GM23338 (cell line): Measurements from ENCODE around the gene PIR. TPM values are rescaled to one million over a fixed set of nuclear protein-coding genes. Genes with fewer than 3 reads are reported as not detected.

Experiments used
- ATAC-seq: fragments of 200-7000 bp; cut with Tn5 transposase; 3 replicates; pipeline ENCODE4 v1.9.1; 2020
- DNase-seq: peaks from one replicate; pipeline ENCODE4 v3.0.0-alpha.2; 2015; ENCODE audit warnings: low spot score
- H2AFZ ChIP-seq: fragments of 200-600 bp; sonication (generic); 2 replicates; pipeline ENCODE4 v1.8.0; 2016; ENCODE audit warnings: antibody characterized with exemption, mild to moderate bottlenecking, moderate library complexity
- H3F3A ChIP-seq: fragments of 200-600 bp; sonication (generic); replicated peaks from 2 replicates; pipeline ENCODE4 v1.8.0; 2017; ENCODE audit warnings: antibody characterized with exemption, mixed run types, low read depth
- H3K27ac ChIP-seq: fragments of 200-600 bp; sonication (generic); 2 replicates; pipeline ENCODE4 v1.6.1; 2016; ENCODE audit warnings: low read depth
- H3K27me3 ChIP-seq: fragments of 200-600 bp; sonication (generic); 2 replicates; pipeline ENCODE4 v1.8.0; 2016; ENCODE audit warnings: mild to moderate bottlenecking, mixed run types, moderate library complexity; ENCODE audit not compliant: insufficient read depth
- H3K36me3 ChIP-seq: fragments of 200-600 bp; sonication (generic); 2 replicates; pipeline ENCODE4 v1.8.0; 2016; ENCODE audit warnings: mild to moderate bottlenecking; ENCODE audit not compliant: insufficient read depth
- H3K4me1 ChIP-seq: fragments of 200-600 bp; sonication (generic); 2 replicates; pipeline ENCODE4 v1.8.0; 2016; ENCODE audit warnings: mild to moderate bottlenecking, moderate library complexity; ENCODE audit not compliant: insufficient read depth
- H3K4me2 ChIP-seq: fragments of 200-600 bp; sonication (generic); 2 replicates; pipeline ENCODE4 v1.7.1; 2017; ENCODE audit warnings: mixed run types
- H3K4me3 ChIP-seq: fragments of 200-600 bp; sonication (generic); 2 replicates; pipeline ENCODE4 v1.6.1; 2016; ENCODE audit warnings: mixed run types
- H3K79me2 ChIP-seq: fragments of 200-600 bp; sonication (generic); replicated peaks from 2 replicates; pipeline ENCODE4 v1.8.0; 2017; ENCODE audit warnings: mild to moderate bottlenecking; ENCODE audit not compliant: insufficient read depth
- H3K9me2 ChIP-seq: fragments of 200-600 bp; sonication (generic); 2 replicates; pipeline ENCODE4 v1.8.0; 2017; ENCODE audit not compliant: insufficient read depth
- H4K20me1 ChIP-seq: fragments of 200-600 bp; sonication (generic); replicated peaks from 2 replicates; pipeline ENCODE4 v1.8.0; 2017; ENCODE audit warnings: mild to moderate bottlenecking; ENCODE audit not compliant: insufficient read depth
- H3K27ac Mint-ChIP-seq: 2 replicates; pipeline ENCODE4 v1.8.0; 2020; ENCODE audit warnings: inconsistent platforms, mild to moderate bottlenecking, moderate library complexity, mixed read lengths
- H3K27me3 Mint-ChIP-seq: 3 replicates; pipeline ENCODE4 v1.8.0; 2022; ENCODE audit warnings: low read depth, mild to moderate bottlenecking, moderate library complexity, mixed read lengths, inconsistent platforms; ENCODE audit not compliant: insufficient read depth, poor library complexity
- H3K36me3 Mint-ChIP-seq: 3 replicates; pipeline ENCODE4 v1.8.0; 2021; ENCODE audit warnings: low read depth, mild to moderate bottlenecking, inconsistent platforms, moderate library complexity, mixed read lengths
- H3K4me1 Mint-ChIP-seq: 3 replicates; pipeline ENCODE4 v1.8.0; 2020; ENCODE audit warnings: mild to moderate bottlenecking, inconsistent platforms, mixed read lengths
- H3K4me3 Mint-ChIP-seq: 3 replicates; pipeline ENCODE4 v1.8.0; 2021; ENCODE audit warnings: moderate library complexity, mild to moderate bottlenecking, inconsistent platforms, mixed read lengths
- H3K9me3 Mint-ChIP-seq: 3 replicates; pipeline ENCODE4 v1.8.0; 2020; ENCODE audit warnings: moderate library complexity, mild to moderate bottlenecking, inconsistent platforms, mixed read lengths
- CREB1 ChIP-seq: fragments of 250-450 bp; sonication (Bioruptor Pico); IDR thresholded peaks from 2 replicates; pipeline ENCODE4 v1.5.0; 2020; ENCODE audit warnings: low read depth, mild to moderate bottlenecking, moderate library complexity
- CTCF ChIP-seq, 2 experiments: fragments of 200-600 bp in 1 of 2; sonication (generic) in 1 of 2; conservative IDR thresholded peaks; 2 replicates each; pipeline versions ENCODE4 v1.5.1 to v1.6.1; 2016 to 2017; ENCODE audit warnings: antibody characterized with exemption in 2 of 2, low read depth in 2 of 2, mild to moderate bottlenecking in 2 of 2, moderate library complexity in 1 of 2
- EZH2 ChIP-seq: fragments of 200-600 bp; sonication (generic); IDR thresholded peaks from one replicate; pipeline ENCODE4 v1.8.0; 2017; ENCODE audit warnings: antibody characterized with exemption, mild to moderate bottlenecking, low read depth; ENCODE audit not compliant: unreplicated experiment
- EZH2phosphoT487 ChIP-seq: fragments of 200-600 bp; sonication (generic); IDR thresholded peaks from one replicate; pipeline ENCODE4 v1.8.1; 2018; ENCODE audit warnings: antibody characterized with exemption; ENCODE audit not compliant: unreplicated experiment
- JUNB ChIP-seq: IDR thresholded peaks from one replicate; pipeline ENCODE4 v1.6.1; 2016; ENCODE audit warnings: antibody characterized with exemption; ENCODE audit not compliant: unreplicated experiment
- NANOG ChIP-seq: IDR thresholded peaks from 2 replicates; pipeline ENCODE4 v1.6.1; 2016; ENCODE audit warnings: antibody characterized with exemption, borderline replicate concordance
- POLR2AphosphoS5 ChIP-seq: IDR thresholded peaks from 2 replicates; pipeline ENCODE4 v1.6.1; 2016; ENCODE audit warnings: antibody characterized with exemption, low read depth
- REST ChIP-seq: IDR thresholded peaks from one replicate; pipeline ENCODE4 v1.6.1; 2018; ENCODE audit warnings: antibody characterized with exemption; ENCODE audit not compliant: unreplicated experiment
- STAT1 ChIP-seq: IDR thresholded peaks from one replicate; pipeline ENCODE4 v1.6.1; 2016; ENCODE audit warnings: antibody characterized with exemption; ENCODE audit not compliant: unreplicated experiment
- ZNF114 ChIP-seq: fragments of 250-450 bp; sonication (Bioruptor Pico); IDR thresholded peaks from 2 replicates; pipeline ENCODE4 v1.5.0; 2020; ENCODE audit warnings: mild to moderate bottlenecking, moderate library complexity
- ZNF331 ChIP-seq: fragments of 250-450 bp; sonication (Bioruptor Pico); IDR thresholded peaks from 2 replicates; pipeline ENCODE4 v1.5.0; 2020; ENCODE audit warnings: low read depth, mild to moderate bottlenecking, moderate library complexity
- polyA plus RNA-seq: library from polyadenylated mRNA; unstranded; fragments of >200 nt; fragmentation: Nextera tagmentation; extraction: Ambion mirVana; gene quantifications from 2 replicates; pipeline ENCODE4 v1.2.1, GENCODE V29; 2016
- total RNA-seq: library from RNA; depleted of rRNA; stranded (reverse); fragments of >200 nt; shearing (Covaris generic); gene quantifications from 2 replicates; pipeline ENCODE4 v1.2.3, GENCODE V29; 2014
- TF ChIP-seq, protein P1 (sequence below): IDR thresholded peaks from 2 replicates; pipeline ENCODE4 v1.6.1; 2016; ENCODE audit warnings: antibody characterized with exemption
- TF ChIP-seq, protein P2 (sequence below): fragments of 250-450 bp; sonication (Bioruptor Pico); IDR thresholded peaks from 2 replicates; pipeline ENCODE4 v1.5.0; 2020; ENCODE audit warnings: mild to moderate bottlenecking, moderate library complexity

PIR gene
- total and polyA plus RNA-seq, 2 experiments from 2014 or later, result 13.1 to 25.2 TPM

DNA sequence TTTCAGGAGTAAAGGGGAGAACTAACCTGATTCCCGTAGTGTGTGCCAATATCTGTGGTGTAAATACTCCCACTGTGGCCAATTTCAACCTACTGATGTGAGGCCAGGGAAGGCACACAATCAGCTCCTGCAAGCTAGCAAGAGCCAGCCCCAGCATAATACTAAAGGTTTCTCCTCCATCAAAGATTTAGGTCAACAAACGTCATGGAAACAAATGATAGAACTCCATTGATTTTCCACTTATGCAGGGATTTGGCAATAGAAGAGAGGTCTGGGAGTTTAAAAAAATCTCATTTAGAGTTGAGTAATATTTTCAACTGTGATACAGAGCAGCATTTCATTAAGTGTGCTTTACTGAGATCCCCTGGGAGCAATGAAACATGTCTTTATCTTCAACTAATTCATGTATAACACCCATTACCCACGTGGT is 93.2 kb downstream of the PIR start:
- no peaks in the 10 kb centered on the region for H3K27me3 Mint-ChIP-seq

More for the DNA sequence above, 93.2 kb downstream of the PIR start:
- TF ChIP-seq, protein P1, sequence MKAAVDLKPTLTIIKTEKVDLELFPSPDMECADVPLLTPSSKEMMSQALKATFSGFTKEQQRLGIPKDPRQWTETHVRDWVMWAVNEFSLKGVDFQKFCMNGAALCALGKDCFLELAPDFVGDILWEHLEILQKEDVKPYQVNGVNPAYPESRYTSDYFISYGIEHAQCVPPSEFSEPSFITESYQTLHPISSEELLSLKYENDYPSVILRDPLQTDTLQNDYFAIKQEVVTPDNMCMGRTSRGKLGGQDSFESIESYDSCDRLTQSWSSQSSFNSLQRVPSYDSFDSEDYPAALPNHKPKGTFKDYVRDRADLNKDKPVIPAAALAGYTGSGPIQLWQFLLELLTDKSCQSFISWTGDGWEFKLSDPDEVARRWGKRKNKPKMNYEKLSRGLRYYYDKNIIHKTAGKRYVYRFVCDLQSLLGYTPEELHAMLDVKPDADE, result no peak
- TF ChIP-seq POLR2AphosphoS5 (no peak), ZNF114 (no peak), STAT1 (no peak), EZH2phosphoT487 (no peak), ZNF331 (CRISPR knock-in tag) (no peak), CREB1 (CRISPR knock-in tag) (no peak), NANOG (no peak), JUNB (no peak), CTCF (conservative IDR thresholded peaks at IDR 0.05; ENCODE audit: low read depth in 2 of 2) (no peak), EZH2 (no peak), REST (no peak)
- TF ChIP-seq, protein P2, sequence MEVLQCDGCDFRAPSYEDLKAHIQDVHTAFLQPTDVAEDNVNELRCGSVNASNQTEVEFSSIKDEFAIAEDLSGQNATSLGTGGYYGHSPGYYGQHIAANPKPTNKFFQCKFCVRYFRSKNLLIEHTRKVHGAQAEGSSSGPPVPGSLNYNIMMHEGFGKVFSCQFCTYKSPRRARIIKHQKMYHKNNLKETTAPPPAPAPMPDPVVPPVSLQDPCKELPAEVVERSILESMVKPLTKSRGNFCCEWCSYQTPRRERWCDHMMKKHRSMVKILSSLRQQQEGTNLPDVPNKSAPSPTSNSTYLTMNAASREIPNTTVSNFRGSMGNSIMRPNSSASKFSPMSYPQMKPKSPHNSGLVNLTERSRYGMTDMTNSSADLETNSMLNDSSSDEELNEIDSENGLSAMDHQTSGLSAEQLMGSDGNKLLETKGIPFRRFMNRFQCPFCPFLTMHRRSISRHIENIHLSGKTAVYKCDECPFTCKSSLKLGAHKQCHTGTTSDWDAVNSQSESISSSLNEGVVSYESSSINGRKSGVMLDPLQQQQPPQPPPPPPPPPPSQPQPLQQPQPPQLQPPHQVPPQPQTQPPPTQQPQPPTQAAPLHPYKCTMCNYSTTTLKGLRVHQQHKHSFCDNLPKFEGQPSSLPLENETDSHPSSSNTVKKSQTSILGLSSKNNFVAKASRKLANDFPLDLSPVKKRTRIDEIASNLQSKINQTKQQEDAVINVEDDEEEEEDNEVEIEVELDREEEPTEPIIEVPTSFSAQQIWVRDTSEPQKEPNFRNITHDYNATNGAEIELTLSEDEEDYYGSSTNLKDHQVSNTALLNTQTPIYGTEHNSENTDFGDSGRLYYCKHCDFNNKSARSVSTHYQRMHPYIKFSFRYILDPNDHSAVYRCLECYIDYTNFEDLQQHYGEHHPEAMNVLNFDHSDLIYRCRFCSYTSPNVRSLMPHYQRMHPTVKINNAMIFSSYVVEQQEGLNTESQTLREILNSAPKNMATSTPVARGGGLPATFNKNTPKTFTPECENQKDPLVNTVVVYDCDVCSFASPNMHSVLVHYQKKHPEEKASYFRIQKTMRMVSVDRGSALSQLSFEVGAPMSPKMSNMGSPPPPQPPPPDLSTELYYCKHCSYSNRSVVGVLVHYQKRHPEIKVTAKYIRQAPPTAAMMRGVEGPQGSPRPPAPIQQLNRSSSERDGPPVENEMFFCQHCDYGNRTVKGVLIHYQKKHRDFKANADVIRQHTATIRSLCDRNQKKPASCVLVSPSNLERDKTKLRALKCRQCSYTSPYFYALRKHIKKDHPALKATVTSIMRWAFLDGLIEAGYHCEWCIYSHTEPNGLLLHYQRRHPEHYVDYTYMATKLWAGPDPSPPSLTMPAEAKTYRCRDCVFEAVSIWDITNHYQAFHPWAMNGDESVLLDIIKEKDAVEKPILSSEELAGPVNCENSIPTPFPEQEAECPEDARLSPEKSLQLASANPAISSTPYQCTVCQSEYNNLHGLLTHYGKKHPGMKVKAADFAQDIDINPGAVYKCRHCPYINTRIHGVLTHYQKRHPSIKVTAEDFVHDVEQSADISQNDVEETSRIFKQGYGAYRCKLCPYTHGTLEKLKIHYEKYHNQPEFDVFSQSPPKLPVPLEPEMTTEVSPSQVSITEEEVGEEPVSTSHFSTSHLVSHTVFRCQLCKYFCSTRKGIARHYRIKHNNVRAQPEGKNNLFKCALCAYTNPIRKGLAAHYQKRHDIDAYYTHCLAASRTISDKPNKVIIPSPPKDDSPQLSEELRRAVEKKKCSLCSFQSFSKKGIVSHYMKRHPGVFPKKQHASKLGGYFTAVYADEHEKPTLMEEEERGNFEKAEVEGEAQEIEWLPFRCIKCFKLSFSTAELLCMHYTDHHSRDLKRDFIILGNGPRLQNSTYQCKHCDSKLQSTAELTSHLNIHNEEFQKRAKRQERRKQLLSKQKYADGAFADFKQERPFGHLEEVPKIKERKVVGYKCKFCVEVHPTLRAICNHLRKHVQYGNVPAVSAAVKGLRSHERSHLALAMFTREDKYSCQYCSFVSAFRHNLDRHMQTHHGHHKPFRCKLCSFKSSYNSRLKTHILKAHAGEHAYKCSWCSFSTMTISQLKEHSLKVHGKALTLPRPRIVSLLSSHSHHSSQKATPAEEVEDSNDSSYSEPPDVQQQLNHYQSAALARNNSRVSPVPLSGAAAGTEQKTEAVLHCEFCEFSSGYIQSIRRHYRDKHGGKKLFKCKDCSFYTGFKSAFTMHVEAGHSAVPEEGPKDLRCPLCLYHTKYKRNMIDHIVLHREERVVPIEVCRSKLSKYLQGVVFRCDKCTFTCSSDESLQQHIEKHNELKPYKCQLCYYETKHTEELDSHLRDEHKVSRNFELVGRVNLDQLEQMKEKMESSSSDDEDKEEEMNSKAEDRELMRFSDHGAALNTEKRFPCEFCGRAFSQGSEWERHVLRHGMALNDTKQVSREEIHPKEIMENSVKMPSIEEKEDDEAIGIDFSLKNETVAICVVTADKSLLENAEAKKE (CRISPR knock-in tag), result no peak
- Histone ChIP-seq H2AFZ (no peak overlapping the region), H3K27ac (no peak overlapping the region), H3K79me2 (no peaks in the 10 kb centered on the region), H3K36me3 (no peaks in the 10 kb centered on the region), H3K4me3 (no peak overlapping the region), H4K20me1 (no peaks in the 10 kb centered on the region), H3F3A (no peaks in the 10 kb centered on the region), H3K27me3 (no peaks in the 10 kb centered on the region), H3K9me2 (no peaks in the 10 kb centered on the region), H3K4me1 (peaks cover 33% of the 10 kb centered on the region), H3K4me2 (no peak overlapping the region)
- DNase-seq, result no peak
- Mint-ChIP-seq H3K4me3 (no peak overlapping the region), H3K4me1 (peaks cover 20% of the 10 kb centered on the region), H3K9me3 (peaks cover 3% of the 10 kb centered on the region; the same call in 1 of the 3 replicates), H3K36me3 (peaks cover 6% of the 10 kb centered on the region; the same call in 2 of the 3 replicates), H3K27ac (no peak overlapping the region)
- no peak for ATAC-seq
